ENCODE results near the gene ATAD1.
"Not testable (repeated sequence)": the region's sequence is repeated elsewhere in the genome, so short reads cannot be mapped to it uniquely, and the experiment has no call there.

Gene ATAD1

DNA sequence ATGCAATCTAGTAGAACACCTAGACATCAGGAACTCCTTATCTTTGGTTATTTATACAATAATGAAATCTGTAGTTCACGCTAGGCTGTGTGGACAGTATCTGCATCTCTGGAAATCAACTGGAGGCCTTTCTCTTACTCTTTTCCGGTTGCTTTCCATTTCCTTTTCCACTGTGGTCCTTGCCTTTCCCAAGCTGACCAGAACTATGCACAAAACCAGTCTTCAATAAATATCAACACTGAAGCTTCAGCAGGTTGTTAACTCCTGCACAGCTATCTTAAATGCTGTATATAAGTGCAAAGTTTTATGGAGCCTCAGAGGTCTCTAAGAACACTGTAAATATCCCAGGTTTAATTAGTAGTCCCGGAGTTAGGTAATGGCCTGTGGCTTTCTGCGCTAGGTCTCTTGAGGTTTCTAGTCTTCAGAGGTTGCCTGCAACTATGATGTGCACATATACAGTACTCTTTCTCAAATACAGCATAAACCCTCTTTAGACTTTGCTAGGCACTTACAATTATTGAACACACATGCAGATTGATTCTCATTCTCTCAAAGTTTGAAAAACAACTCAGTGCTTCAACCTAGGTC is 42.9 kb upstream of the ATAD1 start:
- Histone ChIP-seq H3K9me3 (ENCODE audit: low read length) (no peaks in the 10 kb centered on the region), H3K27ac (ENCODE audit: low read depth, low read length) (no peak overlapping the region), H3K4me3 (ENCODE audit: low read depth in 1 of 2, low read length in 2 of 2) (peak overlapping the region in 1 of 2 donors; percentile 96), H3K9ac (ENCODE audit: low read length) (peak overlapping the region; percentile 55), H3K36me3 (ENCODE audit: insufficient read depth, low read length) (no peaks in the 10 kb centered on the region), H3K27me3 (ENCODE audit: control insufficient read depth in 1 of 2, insufficient read depth in 2 of 2, low read length in 2 of 2) (no peaks in the 10 kb centered on the region), H3K4me1 (ENCODE audit: insufficient read depth, low read length) (no peaks in the 10 kb centered on the region)

DNA sequence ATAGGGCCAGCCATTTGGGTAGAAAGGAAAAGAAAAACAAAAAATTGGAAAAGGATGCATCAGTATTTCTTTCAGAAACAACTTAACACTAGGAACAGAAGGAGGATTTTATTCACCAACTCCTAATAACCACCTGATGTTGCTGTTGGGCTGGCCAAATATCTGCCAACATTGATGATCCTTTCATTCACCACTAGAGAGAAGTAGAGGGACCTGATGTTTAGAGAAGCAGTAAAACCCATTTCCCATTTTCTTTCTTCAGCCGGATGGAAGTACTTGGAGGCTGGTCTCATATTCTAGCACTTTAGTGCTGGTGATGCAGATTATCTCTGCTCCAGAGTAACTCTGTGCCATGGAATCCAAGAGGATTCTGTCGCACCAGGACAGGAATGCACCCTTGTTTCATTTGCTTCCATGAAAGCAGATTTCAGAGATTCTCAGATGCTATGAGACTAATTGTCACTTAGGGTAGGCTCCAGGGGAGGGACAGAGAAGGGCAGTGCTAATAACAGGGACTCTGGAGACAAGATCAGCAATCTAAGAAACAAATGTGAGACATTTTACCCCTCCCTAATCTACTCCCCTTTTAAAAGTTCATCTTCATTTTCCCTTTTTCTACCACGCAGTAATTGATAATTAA is 42.2 kb upstream of the ATAD1 start:
- Histone ChIP-seq H3K36me3 (ENCODE audit: insufficient read depth, low read length) (no peaks in the 10 kb centered on the region), H3K9me3 (ENCODE audit: low read length) (no peaks in the 10 kb centered on the region), H3K9ac (ENCODE audit: low read length) (no peak overlapping the region), H3K27ac (ENCODE audit: low read depth, low read length) (no peak overlapping the region), H3K27me3 (ENCODE audit: control insufficient read depth in 1 of 2, insufficient read depth in 2 of 2, low read length in 2 of 2) (no peaks in the 10 kb centered on the region), H3K4me1 (ENCODE audit: insufficient read depth, low read length) (no peaks in the 10 kb centered on the region), H3K4me3 (ENCODE audit: low read depth in 1 of 2, low read length in 2 of 2) (no peak overlapping the region)

DNA sequence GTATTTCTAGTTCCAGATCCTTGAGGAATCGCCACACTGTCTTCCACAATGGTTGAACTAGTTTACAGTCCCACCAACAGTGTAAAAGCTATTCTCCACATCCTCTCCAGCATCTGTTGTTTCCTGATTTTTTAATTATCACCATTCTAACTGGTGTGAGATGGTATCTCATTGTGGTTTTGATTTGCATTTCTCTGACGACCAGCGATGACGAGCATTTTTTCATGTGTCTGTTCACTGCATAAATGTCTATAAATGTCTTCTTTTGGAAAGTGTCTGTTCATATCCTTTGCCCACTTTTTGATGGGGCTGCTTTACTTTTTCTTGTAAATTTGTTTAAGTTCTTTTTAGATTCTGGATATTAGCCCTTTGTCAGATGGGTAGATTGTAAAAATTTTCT is 37.6 kb upstream of the ATAD1 start:
- H3K9ac ChIP-seq (ENCODE audit: low read length); H3K4me1 ChIP-seq (ENCODE audit: insufficient read depth, low read length); H3K4me3 ChIP-seq (ENCODE audit: low read depth in 1 of 2, low read length in 2 of 2); H3K36me3 ChIP-seq (ENCODE audit: insufficient read depth, low read length); H3K27ac ChIP-seq (ENCODE audit: low read depth, low read length); H3K27me3 ChIP-seq (ENCODE audit: control insufficient read depth in 1 of 2, insufficient read depth in 2 of 2, low read length in 2 of 2); H3K9me3 ChIP-seq (ENCODE audit: low read length): not testable (repeated sequence)

DNA sequence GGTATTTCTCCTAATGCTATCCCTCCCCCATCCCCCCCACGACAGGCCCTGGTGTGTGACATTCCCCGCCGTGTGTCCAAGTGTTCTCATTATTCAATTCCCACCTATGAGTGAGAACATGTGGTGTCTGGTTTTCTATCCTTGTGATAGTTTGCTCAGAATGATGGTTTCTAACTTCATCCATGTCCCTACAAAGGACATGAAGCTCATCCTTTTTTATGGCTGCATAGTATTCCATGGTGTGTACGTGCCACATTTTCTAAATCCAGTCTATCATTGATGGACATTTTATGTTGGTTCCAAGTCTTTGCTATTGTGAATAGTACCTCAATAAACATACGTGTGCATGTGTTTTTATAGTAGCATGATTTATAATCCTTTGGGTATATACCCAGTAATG is 37.2 kb upstream of the ATAD1 start:
- H3K27ac ChIP-seq (ENCODE audit: low read depth, low read length); H3K27me3 ChIP-seq (ENCODE audit: control insufficient read depth in 1 of 2, insufficient read depth in 2 of 2, low read length in 2 of 2); H3K9ac ChIP-seq (ENCODE audit: low read length); H3K4me1 ChIP-seq (ENCODE audit: insufficient read depth, low read length); H3K9me3 ChIP-seq (ENCODE audit: low read length); H3K36me3 ChIP-seq (ENCODE audit: insufficient read depth, low read length); H3K4me3 ChIP-seq (ENCODE audit: low read depth in 1 of 2, low read length in 2 of 2): not testable (repeated sequence)

DNA sequence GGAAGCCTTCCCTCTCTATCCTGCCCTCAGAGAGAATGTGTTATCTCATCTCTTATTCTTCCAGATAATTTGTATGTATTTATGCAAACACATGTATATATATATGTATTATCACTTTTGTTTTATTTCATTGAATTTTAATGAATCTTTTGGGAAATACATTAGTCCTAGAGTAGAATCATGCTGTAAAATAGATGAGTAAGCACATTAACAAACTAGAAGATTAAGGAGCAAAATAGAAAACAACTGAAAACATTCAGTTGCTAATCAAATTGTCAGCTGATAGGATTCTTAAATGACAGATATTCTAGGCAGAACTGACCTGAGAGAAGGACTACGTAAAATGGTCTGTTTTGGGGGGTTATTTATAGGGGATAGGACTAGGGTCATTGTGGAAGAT is 34.1 kb upstream of the ATAD1 start:
- no peak overlapping the region for H3K9ac ChIP-seq (ENCODE audit: low read length)
- no peaks in the 10 kb centered on the region for H3K36me3 ChIP-seq (ENCODE audit: insufficient read depth, low read length)
- H3K27me3 ChIP-seq (ENCODE audit: control insufficient read depth in 1 of 2, insufficient read depth in 2 of 2, low read length in 2 of 2) = no peaks in the 10 kb centered on the region
- H3K27ac ChIP-seq (ENCODE audit: low read depth, low read length) = no peak overlapping the region
- H3K9me3 ChIP-seq (ENCODE audit: low read length) = no peaks in the 10 kb centered on the region
- H3K4me3 ChIP-seq (ENCODE audit: low read depth in 1 of 2, low read length in 2 of 2) = no peak overlapping the region
- H3K4me1 ChIP-seq (ENCODE audit: insufficient read depth, low read length) = peaks cover 5% of the 10 kb centered on the region

DNA sequence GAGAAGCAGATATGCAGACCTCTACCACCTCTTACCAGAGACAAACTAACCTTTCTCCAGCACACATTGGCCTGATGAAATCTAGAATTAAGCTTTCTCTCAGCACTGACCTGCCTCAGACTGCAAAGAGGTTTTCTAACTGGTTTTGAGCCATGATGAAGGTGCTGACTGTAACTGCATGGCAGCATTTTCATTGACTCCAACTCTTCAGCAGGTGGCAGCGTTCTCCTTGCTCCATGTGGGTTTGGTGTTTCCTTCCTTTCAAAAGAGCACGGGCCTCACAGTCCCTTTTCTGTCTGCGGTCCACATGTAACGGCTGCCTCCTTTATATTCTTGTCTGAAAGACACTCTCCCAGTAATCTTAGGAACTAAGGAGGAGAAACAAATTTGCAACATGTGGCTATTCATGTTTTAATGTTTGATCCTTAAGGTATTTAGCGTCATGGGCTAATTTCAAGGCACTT is 32.7 kb upstream of the ATAD1 start:
- no peaks in the 10 kb centered on the region for H3K9me3 ChIP-seq (ENCODE audit: low read length)
- no peaks in the 10 kb centered on the region for H3K27me3 ChIP-seq (ENCODE audit: control insufficient read depth in 1 of 2, insufficient read depth in 2 of 2, low read length in 2 of 2)
- H3K4me1 ChIP-seq (ENCODE audit: insufficient read depth, low read length) = peaks cover 5% of the 10 kb centered on the region
- no peaks in the 10 kb centered on the region for H3K36me3 ChIP-seq (ENCODE audit: insufficient read depth, low read length)
- no peak overlapping the region for H3K9ac ChIP-seq (ENCODE audit: low read length)
- H3K27ac ChIP-seq (ENCODE audit: low read depth, low read length) = no peak overlapping the region
- H3K4me3 ChIP-seq (ENCODE audit: low read depth in 1 of 2, low read length in 2 of 2) = no peak overlapping the region

DNA sequence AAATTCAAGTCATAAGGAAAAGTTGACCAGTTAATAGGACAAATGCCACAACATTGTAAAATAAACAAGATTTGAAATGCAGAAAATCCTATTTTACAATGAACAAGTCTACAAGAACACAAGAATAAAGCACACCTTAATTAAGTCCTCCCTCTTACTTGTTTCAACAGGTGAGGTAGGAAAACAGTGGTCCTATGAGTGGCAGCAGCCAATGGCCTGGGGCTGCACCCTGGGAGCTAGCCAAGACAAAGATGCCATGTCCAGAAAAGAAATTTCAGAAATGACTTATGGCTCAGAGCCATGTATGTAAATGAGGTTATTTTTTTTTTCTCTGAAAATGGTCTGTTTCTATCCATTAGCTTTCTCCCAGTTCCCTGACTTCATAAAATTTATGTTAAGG is 31.0 kb upstream of the ATAD1 start:
- H3K36me3 ChIP-seq (ENCODE audit: insufficient read depth, low read length) = no peaks in the 10 kb centered on the region
- no peak overlapping the region for H3K9ac ChIP-seq (ENCODE audit: low read length)
- H3K4me1 ChIP-seq (ENCODE audit: insufficient read depth, low read length) = peaks cover 5% of the 10 kb centered on the region
- H3K9me3 ChIP-seq (ENCODE audit: low read length) = no peaks in the 10 kb centered on the region
- no peaks in the 10 kb centered on the region for H3K27me3 ChIP-seq (ENCODE audit: control insufficient read depth in 1 of 2, insufficient read depth in 2 of 2, low read length in 2 of 2)
- H3K27ac ChIP-seq (ENCODE audit: low read depth, low read length) = no peak overlapping the region
- H3K4me3 ChIP-seq (ENCODE audit: low read depth in 1 of 2, low read length in 2 of 2) = no peak overlapping the region

DNA sequence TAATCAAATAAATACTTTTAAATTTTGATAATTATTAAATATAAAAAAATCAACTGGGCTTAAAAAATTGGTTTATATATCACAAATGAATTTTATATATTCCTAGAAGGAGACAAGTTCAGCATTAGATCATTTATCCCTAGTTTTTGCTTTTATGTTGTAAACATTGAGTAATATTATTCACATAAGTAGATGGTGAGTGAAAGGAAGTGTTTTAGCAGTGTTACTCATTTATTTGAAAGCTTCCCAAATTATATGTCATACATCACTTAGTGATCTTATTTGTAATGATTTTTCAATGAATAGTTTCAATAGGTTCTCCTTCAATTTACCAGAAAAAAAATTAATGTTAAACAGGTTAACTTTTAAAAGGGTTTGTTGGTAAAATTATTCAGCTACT is 29.5 kb upstream of the ATAD1 start:
- Histone ChIP-seq H3K27me3 (ENCODE audit: control insufficient read depth in 1 of 2, insufficient read depth in 2 of 2, low read length in 2 of 2) (no peaks in the 10 kb centered on the region), H3K9ac (ENCODE audit: low read length) (no peak overlapping the region), H3K27ac (ENCODE audit: low read depth, low read length) (no peak overlapping the region), H3K4me3 (ENCODE audit: low read depth in 1 of 2, low read length in 2 of 2) (no peak overlapping the region), H3K4me1 (ENCODE audit: insufficient read depth, low read length) (peaks cover 5% of the 10 kb centered on the region), H3K9me3 (ENCODE audit: low read length) (no peaks in the 10 kb centered on the region), H3K36me3 (ENCODE audit: insufficient read depth, low read length) (no peaks in the 10 kb centered on the region)

DNA sequence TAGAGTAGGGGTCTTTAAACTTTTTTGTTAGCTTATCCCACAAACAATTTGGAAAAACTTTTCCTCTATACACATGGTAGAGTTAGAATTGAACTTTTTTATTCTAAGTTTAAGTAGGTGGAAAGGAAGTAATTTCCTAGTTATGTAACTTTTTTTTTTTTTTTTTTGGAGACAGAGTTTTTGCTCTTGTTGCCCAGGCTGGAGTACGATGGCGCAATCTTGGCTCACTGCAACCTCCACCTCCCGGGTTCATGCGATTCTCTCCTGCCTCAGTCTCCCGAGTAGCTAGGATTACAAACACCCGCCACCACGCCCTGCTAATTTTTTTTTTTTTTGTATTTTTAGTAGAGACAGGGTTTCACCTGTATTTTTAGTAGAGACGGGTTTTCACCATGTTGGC is 28.7 kb upstream of the ATAD1 start:
- not testable (repeated sequence) for H3K9ac ChIP-seq (ENCODE audit: low read length); H3K4me3 ChIP-seq (ENCODE audit: low read depth in 1 of 2, low read length in 2 of 2); H3K27ac ChIP-seq (ENCODE audit: low read depth, low read length); H3K36me3 ChIP-seq (ENCODE audit: insufficient read depth, low read length); H3K27me3 ChIP-seq (ENCODE audit: control insufficient read depth in 1 of 2, insufficient read depth in 2 of 2, low read length in 2 of 2); H3K9me3 ChIP-seq (ENCODE audit: low read length); H3K4me1 ChIP-seq (ENCODE audit: insufficient read depth, low read length)

DNA sequence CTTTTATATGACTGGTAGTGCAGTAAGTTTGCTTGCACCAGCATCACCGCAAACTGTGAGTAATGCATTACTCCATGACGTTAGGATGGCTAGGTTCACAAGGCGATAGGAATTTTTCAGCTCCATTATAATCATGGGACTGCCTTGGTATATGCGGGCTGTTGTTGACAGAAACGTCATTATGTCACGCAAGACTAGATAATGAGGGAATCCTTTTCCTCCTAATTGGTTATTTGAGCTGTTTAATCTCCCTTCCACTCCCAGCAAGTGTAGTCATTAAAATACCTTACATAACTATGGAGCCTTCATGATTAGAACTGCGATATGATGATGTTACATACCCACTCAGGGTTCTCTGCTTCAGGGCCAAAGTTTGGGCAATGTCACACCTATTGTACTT is 28.0 kb upstream of the ATAD1 start:
- Histone ChIP-seq H3K4me3 (ENCODE audit: low read depth in 1 of 2, low read length in 2 of 2) (no peak overlapping the region), H3K4me1 (ENCODE audit: insufficient read depth, low read length) (peaks cover 4% of the 10 kb centered on the region), H3K9ac (ENCODE audit: low read length) (no peak overlapping the region), H3K36me3 (ENCODE audit: insufficient read depth, low read length) (no peaks in the 10 kb centered on the region), H3K27me3 (ENCODE audit: control insufficient read depth in 1 of 2, insufficient read depth in 2 of 2, low read length in 2 of 2) (no peaks in the 10 kb centered on the region), H3K27ac (ENCODE audit: low read depth, low read length) (no peak overlapping the region), H3K9me3 (ENCODE audit: low read length) (no peaks in the 10 kb centered on the region)

DNA sequence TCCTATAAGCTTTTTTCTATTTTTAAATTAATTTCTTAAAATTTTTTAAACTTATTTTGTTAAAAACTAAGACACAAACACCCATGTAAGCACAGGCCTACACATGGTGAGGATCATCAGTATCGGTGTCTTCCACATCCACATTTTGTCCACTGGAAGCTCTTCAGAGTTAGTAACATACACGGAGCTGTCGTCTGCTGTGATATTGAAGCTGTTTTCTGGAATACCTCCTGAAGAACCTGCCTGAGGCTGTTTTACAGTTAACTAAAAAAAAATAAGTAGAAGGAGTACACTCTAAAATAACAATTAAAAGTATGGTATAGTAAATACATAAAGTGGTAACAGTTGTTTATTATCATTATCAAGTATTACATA is 27.6 kb upstream of the ATAD1 start:
- H3K27ac ChIP-seq (ENCODE audit: low read depth, low read length) = no peak overlapping the region
- no peaks in the 10 kb centered on the region for H3K4me1 ChIP-seq (ENCODE audit: insufficient read depth, low read length)
- H3K9me3 ChIP-seq (ENCODE audit: low read length) = no peaks in the 10 kb centered on the region
- H3K4me3 ChIP-seq (ENCODE audit: low read depth in 1 of 2, low read length in 2 of 2) = no peak overlapping the region
- no peak overlapping the region for H3K9ac ChIP-seq (ENCODE audit: low read length)
- H3K27me3 ChIP-seq (ENCODE audit: control insufficient read depth in 1 of 2, insufficient read depth in 2 of 2, low read length in 2 of 2) = no peaks in the 10 kb centered on the region
- H3K36me3 ChIP-seq (ENCODE audit: insufficient read depth, low read length) = no peaks in the 10 kb centered on the region

DNA sequence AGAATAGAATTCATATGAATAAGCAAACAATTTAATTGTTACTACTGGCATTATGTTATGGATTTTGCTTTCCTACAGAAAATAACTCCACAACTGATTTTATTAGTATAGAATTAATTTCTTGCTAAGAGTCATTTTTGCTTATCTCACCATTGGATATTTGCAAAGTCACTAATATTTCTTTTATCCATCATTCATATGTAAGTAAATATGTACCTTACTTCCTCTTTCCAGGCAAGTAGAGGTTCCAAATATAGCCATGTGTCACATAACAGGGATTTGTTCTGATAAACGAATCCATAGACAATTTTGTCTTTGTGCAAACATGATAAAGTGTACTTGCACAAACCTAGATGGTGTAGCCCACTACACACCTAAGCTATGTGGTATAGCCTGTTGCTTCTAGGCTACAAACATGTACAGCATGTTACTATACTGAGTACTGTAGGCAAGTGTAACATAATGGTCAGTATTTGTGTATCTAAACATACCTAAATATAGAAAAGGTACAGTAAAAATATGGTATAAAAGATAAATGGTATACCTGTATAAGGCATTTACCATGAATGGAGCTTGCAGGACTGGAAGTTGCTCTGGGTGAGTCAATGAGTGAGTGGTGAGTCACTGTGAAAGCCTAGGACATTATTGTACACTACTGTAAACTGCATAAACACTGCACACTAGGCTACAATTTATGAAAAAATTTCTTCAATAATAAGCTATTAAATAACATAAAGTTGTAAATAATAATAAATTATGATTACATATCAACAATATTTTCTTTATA is 27.0 kb upstream of the ATAD1 start:
- Histone ChIP-seq H3K27me3 (ENCODE audit: control insufficient read depth in 1 of 2, insufficient read depth in 2 of 2, low read length in 2 of 2) (no peaks in the 10 kb centered on the region), H3K9ac (ENCODE audit: low read length) (no peak overlapping the region), H3K27ac (ENCODE audit: low read depth, low read length) (no peak overlapping the region), H3K4me1 (ENCODE audit: insufficient read depth, low read length) (no peaks in the 10 kb centered on the region), H3K9me3 (ENCODE audit: low read length) (no peaks in the 10 kb centered on the region), H3K4me3 (ENCODE audit: low read depth in 1 of 2, low read length in 2 of 2) (no peak overlapping the region), H3K36me3 (ENCODE audit: insufficient read depth, low read length) (no peaks in the 10 kb centered on the region)

All from muscle layer of colon (tissue), 2 donors.